NCI-H146 treated with DMSO at 0.1 percent for 48 hours (cell line): ENCODE data around the gene GSTT4.
"Not testable (repeated sequence)": the region's sequence is repeated elsewhere in the genome, so short reads cannot be mapped to it uniquely, and the experiment has no call there.

ENCODE experiments used
- DNase-seq: peaks from one replicate; lab custom pipeline; 2025; ENCODE audit not compliant: unreplicated experiment; lab: John Stamatoyannopoulos, UW

Gene GSTT4

DNA sequence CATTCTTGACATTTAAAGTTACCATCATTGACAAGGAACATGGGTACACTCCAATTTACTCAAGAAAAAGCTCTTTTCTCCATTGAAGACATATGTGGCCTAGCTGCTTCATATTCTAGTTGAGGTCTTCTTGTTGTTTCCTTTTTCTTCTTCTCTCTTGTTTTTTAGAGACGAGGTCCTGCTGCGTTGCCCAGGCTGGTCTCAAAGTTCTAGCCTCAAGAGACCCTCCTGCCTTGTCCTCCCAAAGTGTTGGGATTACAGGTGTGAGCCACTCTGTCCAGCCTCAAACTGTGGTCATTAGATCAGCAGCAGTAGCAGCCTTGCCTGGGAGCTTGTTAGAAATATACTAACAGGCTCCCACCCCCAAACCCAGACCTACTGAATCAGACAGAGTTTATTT lies 12.2 kb downstream of the GSTT4 start:
- DNase-seq = not testable (repeated sequence)

DNA sequence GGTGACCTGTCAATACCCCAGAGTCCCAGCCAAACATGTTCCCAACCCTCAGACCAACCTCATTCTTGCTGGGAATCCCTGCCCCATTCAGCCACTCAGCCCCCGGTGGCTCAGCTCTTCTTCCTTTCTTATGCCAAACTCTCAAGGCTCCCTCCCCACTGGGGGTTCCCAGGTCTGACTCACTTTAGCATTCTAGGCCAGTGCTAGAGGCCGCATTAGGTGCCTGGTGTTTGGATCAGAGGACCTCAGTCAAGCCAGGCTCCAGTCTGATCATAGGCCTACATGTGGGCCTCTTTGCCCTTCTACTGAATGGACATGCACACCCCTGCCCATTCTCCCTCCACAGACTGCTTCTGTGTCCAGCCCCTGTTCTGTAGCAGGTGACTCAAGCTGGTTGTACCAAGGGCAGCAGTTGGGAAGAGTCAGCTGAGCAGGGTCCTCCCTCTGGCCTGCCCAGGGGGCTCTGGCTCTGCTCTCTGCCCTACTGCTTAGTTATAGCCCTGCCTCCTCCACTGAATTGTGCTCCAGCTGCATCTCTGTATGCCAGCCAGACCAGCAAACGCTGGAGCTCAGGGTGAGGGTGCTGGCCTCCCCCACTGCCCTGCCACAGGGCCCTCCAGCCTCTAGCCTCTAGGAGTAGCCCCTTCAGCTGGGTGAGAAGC lies 15.5 kb downstream of the GSTT4 start:
- not testable (repeated sequence) for DNase-seq

DNA sequence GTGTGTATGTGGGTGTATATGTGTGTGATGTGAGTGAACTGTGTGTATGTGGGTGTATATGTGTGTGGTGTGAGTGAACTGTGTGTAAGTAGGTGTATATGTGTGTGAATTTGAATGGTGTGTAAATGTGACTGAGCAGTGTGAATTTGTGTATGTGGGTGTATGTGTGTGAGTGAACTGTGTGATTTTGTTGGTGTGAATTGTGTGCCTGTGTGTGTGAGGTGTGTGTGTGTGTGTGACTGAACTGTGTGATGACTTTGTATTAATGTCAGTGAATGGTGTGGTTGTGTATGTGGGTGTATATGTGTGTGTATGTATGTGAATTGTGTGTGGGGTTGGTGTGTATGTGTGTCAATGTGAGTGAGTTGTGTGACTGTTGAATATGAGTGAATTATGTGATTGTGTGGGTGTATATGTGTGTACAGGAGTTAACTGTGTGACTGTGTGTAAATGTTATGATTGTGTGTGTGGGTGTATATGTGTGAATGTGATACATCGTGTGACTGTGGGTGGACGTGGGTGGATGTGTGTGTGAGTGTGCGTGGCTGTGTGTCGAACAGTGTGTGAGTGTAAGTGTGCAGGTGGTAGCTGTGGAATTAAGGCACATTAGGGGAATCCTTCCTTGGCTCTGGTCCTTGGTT lies 18.6 kb downstream of the GSTT4 start:
- DNase-seq = not testable (repeated sequence)

DNA sequence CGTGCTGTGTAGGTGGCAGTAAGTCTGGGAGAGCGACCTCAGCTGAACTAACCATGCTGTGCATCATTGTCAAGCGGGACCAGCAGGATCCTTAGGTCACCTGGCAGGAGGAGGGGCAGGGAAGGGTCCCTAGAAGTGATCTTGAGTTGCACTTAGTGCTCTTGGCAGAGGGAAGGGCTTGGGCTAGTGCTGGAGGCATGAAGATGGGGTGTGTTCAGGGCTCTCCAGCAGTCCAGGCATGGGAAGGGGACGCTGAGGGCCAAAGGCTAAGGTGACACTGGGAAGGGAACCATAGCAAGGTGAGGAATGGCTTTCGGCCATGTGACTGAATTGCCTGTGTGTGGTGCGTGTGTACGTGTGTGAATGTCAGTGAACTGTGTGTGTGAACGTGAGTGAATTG lies 19.2 kb downstream of the GSTT4 start:
- not testable (repeated sequence) for DNase-seq

DNA sequence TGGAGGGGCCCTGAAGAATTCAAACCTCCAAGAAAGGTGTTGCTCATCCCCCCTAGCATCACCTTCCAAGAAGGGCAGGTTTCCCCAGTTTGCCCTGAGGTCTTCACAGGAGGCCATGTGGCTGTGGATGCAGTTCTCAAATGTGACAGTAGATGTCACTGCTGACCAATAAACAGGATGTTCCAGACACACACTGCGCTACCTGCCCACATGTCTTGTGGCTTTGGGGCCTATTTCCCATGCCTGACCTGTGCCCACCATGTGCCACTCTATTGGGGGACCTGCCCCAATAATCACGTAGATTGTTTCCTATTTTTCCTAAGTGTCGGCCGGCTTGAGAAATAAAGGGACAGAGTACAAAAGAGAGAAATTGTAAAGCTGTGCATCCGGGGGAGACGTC lies 20.8 kb downstream of the GSTT4 start:
- no peak for DNase-seq

DNA sequence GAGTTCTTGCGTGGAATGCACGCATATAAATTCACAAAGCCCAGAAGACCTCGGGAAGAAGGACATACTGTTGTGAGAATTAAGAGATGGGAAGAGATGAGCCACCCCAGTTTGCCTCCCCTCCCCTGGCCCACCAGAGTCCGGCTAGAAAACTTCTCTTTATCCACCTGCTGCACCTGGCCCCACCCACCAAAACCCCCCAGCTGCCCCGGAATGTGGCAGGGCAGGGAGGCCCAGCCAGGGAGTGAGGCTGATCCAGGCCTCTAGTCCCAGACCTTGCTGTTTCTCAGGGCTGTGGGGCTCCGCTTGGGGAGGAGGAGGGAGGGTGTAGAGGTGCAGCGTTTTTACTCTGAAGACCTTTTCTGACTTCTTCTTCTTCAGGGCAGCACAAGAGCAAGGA lies 24.7 kb downstream of the GSTT4 start:
- not testable (repeated sequence) for DNase-seq

DNA sequence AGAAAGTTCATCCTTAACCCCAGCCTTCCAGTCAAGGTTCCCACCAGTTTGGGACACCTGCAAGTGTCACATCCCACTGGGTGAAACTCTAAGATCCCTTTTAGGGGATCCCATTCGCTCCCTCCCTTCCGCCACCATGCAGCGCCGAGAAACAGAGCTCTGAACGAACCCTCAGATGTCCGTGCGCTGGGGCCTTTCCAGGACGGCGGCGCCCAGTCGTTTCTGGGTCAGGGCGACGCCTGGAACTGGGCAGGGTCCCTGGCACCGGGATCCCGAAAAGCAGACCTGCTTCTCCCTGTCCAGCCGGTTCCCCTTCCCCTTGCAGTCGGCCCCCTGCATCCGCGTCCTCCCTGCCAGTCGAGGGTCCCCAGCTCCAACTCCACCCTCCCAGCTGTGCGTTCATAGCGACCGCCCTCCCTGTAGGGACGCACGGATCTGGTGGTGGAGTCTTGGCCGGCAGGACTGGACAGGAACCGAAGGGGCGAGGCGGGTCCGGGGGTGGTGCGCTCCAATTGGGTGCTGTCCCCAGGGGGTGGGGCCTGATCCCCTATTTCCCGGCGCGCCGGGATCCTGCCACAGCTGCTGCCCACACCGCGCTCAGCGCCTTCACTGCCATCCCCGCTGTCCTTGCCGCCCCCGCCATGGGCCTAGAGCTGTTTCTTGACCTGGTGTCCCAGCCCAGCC lies 25.6 kb downstream of the GSTT4 start, which contains the start of gene GSTT2:
Gene GSTT2 (plus strand): TSS at position 578 of the 684 bp plus-strand sequence.
- DNase-seq = not testable (repeated sequence)

DNA sequence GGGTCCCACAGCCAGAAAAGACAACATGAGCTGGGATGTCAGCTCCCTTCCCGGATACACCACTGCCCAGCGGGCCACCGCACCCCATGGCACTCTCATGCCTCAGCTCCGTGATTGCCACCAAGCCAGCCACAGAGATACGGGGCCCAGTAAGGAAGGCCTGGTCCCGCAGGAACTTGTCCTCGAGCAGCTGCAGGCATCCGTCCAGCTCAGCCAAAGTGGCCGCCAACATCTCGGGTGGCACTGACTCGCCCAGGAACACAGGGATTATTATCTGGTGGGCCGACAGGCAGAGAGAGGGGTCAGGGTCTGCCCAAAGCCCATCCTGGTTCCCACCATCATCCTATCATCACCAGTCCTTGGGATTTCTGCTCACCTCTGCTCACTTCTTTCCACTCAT lies 27.9 kb downstream of the GSTT4 start:
- not testable (repeated sequence) for DNase-seq

DNA sequence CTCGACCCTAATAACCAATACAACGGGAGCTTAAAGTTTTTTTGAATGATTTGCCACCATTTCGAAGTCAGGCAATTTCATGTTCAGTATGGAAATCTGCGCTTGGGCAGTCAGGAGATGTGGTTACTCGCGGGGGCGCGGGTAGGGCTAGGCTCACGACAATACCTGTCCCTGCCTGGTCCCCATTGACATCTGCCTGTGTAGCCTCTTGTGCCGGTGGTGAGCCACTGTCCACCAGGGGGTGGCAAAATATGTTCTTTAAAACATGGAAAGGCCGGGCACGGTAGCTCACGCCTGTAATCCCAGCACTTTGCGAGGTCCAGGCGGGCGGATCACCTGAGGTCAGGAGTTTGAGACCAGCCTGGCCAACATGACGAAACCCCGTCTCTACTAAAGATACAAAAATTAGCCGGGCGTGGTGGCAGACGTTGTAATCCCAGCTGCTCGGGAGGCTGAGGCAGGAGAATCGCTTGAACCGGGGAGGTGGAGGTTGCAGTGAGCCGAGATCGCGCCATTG lies 30.4 kb downstream of the GSTT4 start:
- DNase-seq = not testable (repeated sequence)

DNA sequence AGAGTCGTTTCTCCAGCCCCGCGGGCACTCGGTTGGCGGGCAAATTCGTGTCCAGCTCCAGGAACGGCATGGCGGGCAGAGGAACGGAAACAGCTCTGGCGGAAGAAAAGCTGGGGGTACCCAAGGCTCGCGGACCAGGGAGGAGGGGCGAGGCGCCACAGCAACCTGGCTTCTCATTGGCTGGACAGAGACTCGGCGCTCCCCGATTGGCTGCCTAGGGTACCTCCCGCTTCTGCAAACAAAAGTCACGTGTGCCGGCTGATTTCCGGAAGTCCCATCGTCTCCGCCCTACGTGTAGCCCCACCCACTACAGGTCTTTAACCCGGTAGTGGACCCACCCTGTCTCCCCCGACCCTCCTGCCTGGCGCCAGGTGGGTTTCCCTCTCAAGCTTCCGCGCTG lies 30.9 kb downstream of the GSTT4 start, which contains the start of gene DDT:
Gene DDT (minus strand): TSS at position 97 of the 400 bp plus-strand sequence. CDS start 27 bp downstream, at position 70.
- DNase-seq = not testable (repeated sequence)

DNA sequence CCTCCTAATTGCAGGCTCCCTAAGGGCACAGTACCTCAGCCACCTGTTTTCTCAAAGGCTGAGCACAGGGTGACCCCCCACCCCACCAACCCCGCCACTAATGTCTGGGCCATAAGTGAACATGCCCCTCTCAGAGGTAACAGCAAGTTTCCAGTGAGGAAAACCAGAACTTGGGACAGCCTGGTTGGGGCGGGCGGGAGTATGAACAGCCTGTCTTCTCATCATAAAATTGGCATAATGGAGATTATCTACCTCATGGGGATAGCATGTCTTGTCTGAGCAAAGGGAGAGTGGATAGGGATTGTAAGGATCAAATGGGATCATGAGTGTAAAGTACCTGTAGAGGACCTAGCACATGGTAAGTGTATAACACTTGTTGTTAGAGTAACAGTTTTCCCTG lies 33.3 kb downstream of the GSTT4 start:
- DNase-seq = not testable (repeated sequence)

DNA sequence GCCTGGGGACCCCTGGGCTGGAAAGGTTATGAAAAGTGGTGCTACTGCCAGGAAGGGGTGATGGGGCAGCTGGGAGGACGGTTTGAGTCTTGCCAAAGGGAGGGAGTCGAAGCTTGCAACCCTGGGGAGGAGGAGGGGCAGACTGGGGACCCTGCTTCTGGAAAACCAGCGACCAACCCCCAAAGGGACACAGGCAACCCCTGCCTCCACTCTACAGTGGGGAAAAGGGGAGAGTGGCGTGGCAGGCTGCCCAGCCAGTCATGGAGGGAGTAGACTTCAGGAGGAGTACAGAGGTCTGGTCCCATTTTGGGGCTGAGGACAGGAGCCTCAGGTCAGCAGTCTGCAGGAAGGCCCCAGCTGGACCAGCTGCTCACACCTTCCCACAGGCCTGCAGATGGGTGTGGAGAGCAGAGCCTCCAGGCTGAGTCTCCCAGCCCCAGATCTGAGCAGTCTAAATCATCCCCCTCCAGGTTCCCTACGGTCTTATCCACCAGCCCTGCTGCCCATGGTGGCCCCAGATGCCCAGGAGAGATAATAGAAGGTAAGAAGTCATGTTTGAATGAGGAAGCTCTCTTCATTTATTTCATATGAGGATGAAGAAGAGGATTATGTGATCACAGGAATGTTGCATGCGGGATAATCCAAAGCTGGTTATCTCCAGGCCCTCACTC lies 34.3 kb downstream of the GSTT4 start:
- DNase-seq = no peak

DNA sequence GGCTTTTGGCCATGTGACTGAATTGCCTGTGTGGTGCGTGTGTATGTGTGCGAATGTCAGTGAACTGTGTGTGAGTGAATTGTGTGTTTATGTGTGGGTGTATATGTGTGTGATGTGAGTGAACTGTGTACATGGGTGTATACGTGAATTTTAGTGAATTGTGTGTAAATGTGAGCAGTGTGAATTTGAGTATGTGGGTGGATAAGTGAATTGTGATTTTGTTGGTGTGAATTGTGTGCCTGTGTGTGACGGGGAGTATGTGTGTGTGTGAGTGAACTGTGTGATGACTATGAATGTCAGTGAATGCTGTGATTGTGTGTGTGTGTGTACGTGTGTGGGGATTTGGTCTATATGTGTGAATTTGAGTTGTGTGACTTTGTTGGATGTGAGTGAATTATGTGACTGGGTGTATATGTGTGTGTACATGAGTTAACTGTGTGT lies 35.0 kb downstream of the GSTT4 start:
- DNase-seq = no peak

DNA sequence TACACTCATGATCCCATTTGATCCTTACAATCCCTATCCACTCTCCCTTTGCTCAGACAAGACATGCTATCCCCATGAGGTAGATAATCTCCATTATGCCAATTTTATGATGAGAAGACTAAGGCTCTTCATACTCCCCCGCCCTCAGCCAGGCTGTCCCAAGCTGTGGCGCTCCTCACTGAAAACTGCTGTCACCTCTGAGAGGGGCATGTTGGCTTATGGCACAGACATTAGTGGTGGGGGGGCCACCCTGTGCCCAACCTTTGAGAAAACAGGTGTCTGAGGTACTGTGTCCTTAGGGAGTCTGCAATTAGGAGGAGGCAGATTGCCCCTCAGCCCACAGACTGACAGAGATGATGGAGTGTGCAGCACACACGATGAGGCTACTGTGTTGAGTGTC lies 36.2 kb downstream of the GSTT4 start:
- no peak for DNase-seq

DNA sequence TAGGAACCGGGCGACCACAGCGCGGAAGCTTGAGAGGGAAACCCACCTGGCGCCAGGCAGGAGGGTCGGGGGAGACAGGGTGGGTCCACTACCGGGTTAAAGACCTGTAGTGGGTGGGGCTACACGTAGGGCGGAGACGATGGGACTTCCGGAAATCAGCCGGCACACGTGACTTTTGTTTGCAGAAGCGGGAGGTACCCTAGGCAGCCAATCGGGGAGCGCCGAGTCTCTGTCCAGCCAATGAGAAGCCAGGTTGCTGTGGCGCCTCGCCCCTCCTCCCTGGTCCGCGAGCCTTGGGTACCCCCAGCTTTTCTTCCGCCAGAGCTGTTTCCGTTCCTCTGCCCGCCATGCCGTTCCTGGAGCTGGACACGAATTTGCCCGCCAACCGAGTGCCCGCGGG lies 38.7 kb downstream of the GSTT4 start, which contains the start of gene DDTL:
Gene DDTL (plus strand): TSS at position 321 of the 400 bp plus-strand sequence. CDS start 27 bp downstream, at position 348.
- not testable (repeated sequence) for DNase-seq

DNA sequence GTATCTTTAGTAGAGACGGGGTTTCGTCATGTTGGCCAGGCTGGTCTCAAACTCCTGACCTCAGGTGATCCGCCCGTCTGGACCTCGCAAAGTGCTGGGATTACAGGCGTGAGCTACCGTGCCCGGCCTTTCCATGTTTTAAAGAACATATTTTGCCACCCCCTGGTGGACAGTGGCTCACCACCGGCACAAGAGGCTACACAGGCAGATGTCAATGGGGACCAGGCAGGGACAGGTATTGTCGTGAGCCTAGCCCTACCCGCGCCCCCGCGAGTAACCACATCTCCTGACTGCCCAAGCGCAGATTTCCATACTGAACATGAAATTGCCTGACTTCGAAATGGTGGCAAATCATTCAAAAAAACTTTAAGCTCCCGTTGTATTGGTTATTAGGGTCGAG lies 39.2 kb downstream of the GSTT4 start:
- DNase-seq = not testable (repeated sequence)

DNA sequence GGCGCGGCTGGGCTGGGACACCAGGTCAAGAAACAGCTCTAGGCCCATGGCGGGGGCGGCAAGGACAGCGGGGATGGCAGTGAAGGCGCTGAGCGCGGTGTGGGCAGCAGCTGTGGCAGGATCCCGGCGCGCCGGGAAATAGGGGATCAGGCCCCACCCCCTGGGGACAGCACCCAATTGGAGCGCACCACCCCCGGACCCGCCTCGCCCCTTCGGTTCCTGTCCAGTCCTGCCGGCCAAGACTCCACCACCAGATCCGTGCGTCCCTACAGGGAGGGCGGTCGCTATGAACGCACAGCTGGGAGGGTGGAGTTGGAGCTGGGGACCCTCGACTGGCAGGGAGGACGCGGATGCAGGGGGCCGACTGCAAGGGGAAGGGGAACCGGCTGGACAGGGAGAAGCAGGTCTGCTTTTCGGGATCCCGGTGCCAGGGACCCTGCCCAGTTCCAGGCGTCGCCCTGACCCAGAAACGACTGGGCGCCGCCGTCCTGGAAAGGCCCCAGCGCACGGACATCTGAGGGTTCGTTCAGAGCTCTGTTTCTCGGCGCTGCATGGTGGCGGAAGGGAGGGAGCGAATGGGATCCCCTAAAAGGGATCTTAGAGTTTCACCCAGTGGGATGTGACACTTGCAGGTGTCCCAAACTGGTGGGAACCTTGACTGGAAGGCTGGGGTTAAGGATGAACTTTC lies 44.0 kb downstream of the GSTT4 start, which contains the start of gene GSTT2B:
Gene GSTT2B (minus strand): TSS at position 112 of the 688 bp plus-strand sequence. CDS start 64 bp downstream, at position 48.
- DNase-seq = not testable (repeated sequence)

DNA sequence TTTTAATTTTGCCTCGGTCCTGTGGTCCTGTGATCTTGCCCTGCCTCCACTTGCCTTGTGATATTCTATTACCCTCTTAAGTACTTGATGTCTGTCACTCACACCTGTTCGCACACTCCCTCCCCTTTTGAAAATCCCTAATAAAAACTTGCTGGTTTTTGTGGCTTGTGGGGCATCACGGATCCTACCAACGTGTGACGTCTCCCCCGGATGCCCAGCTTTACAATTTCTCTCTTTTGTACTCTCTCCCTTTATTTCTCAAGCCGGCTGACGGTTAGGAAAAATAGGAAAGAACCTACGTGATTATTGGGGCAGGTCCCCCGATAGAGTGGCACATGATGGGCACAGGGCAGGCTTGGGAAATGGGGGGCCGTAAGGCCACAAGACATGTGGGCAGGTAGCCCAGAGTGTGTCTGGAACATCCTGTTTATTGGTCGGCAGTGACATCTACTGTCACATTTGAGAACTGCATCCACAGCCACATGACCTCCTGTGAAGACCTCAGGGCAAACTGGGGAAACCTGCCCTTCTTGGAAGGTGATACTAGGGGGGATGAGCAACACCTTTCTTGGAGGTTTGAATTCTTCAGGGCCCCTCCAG lies 48.9 kb downstream of the GSTT4 start:
- not testable (repeated sequence) for DNase-seq

DNA sequence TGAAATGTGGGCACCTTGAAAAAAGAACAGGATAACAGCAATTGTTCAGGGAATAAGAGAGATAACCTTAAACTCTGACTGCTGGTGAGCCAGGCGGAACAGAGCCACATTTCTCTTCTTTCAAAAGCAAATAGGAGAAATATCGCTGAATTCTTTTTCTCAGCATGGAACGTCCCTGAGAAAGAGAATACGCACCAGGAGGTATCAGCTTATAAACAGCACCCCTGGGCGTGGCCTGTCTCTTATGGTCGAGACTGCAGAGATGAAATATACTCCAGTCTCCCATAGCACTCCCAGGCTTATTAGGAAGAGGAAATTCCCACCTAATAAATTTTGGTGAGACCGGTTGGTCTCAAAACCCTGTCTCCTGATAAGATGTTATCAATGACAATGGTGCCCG lies 49.4 kb downstream of the GSTT4 start:
- not testable (repeated sequence) for DNase-seq

DNA sequence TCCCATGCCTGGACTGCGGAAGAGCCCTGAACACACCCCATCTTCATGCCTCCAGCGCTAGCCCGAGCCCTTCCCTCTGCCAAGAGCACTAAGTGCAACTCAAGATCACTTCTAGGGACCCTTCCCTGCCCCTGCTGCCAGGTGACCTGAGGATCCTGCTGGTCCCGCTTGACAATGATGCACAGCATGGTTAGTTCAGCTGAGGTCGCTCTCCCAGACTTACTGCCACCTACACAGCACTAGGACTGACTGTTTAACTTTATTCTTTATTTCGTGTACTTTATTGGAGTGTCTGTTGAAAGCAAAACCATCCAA lies 50.3 kb downstream of the GSTT4 start:
- not testable (repeated sequence) for DNase-seq
